Endothelial cell of umbilical vein (primary cell): ENCODE results near the gene FTO. TPM values are rescaled to one million over a fixed set of nuclear protein-coding genes. Genes with fewer than 3 reads are reported as not detected.

Experiments used
- BruUV-seq: library from RNA; stranded (reverse); fragments of 400-500 nt; replicated peaks from 2 replicates; lab custom pipeline; 2021; lab: Mats Ljungman, UMichigan
- CTCF ChIA-PET: fragments of 300-600, 350-600 bp; sonication (Branson Sonifier 250); formaldehyde crosslinking; loops from one replicate; lab custom pipeline; 2021; ENCODE audit warnings: antibody characterized with exemption, inconsistent platforms; lab: Charles Lee
- POLR2A ChIA-PET: fragments of 300-600, 350-600 bp; sonication (Branson Sonifier 250); formaldehyde crosslinking; loops from one replicate; lab custom pipeline; 2021; ENCODE audit warnings: antibody characterized with exemption, inconsistent platforms; lab: Charles Lee
- DNase-seq: peaks from one replicate; pipeline ENCODE4 v3.0.0-alpha.2; 2011; ENCODE audit warnings: low read depth, low spot score
- FAIRE-seq: peaks from 2 replicates; lab custom pipeline; 2011; peaks lifted over from hg19 to GRCh38; lab: Jason Lieb, UNC
- H2AFZ ChIP-seq: 2 replicates; pipeline ENCODE4 v1.6.0; 2012; ENCODE audit warnings: low read depth, low read length, control low read depth, inconsistent platforms
- H3K27ac ChIP-seq: 2 replicates; pipeline ENCODE4 v1.5.1; 2011; ENCODE audit warnings: low read depth, mild to moderate bottlenecking, control low read depth, low read length, moderate library complexity; ENCODE audit not compliant: insufficient read depth
- H3K27me3 ChIP-seq, 2 experiments: 2 replicates each; pipeline versions ENCODE4 v1.6.0 to v1.6.1; 2011; ENCODE audit warnings: low read length in 2 of 2, mixed read lengths in 1 of 2; ENCODE audit not compliant: control insufficient read depth in 2 of 2, insufficient read depth in 2 of 2
- H3K36me3 ChIP-seq, 2 experiments: 2 replicates in 1 of 2; 3 replicates in 1 of 2; pipeline ENCODE4 v1.5.1; 2011; ENCODE audit warnings: low read length in 2 of 2, mild to moderate bottlenecking in 1 of 2, moderate library complexity in 1 of 2; ENCODE audit not compliant: control insufficient read depth in 2 of 2, insufficient read depth in 2 of 2; ENCODE audit errors: extremely low read depth in 1 of 2
- H3K4me1 ChIP-seq: 3 replicates; pipeline ENCODE4 v1.5.1; 2011; ENCODE audit warnings: mild to moderate bottlenecking, low read length; ENCODE audit not compliant: control insufficient read depth, insufficient read depth; ENCODE audit errors: extremely low read depth
- H3K4me2 ChIP-seq: 2 replicates; pipeline ENCODE4 v1.6.1; 2011; ENCODE audit warnings: low read length, control low read depth, mixed read lengths; ENCODE audit not compliant: insufficient read depth
- H3K4me3 ChIP-seq, 3 experiments: fragments of 200-600 bp in 1 of 3; sonication (generic), shearing (Covaris generic) in 1 of 3; replicated peaks in 1 of 3; 2 replicates each; pipeline ENCODE4 v1.5.1; 2011 to 2016; ENCODE audit warnings: control low read depth in 3 of 3, low read length in 3 of 3, mild to moderate bottlenecking in 2 of 3, inconsistent platforms in 1 of 3, low read depth in 1 of 3, moderate library complexity in 1 of 3; ENCODE audit not compliant: insufficient read depth in 1 of 3
- H3K79me2 ChIP-seq: 2 replicates; pipeline ENCODE4 v1.6.0; 2012; ENCODE audit warnings: low read length, inconsistent platforms; ENCODE audit not compliant: control insufficient read depth, insufficient read depth
- H3K9ac ChIP-seq: replicated peaks from 2 replicates; pipeline ENCODE3; 2011; ENCODE audit warnings: low read length, control low read depth; ENCODE audit not compliant: insufficient read depth; ENCODE audit errors: extremely low read depth
- H3K9me1 ChIP-seq: replicated peaks from 3 replicates; pipeline ENCODE4 v1.6.0; 2011; ENCODE audit warnings: mild to moderate bottlenecking, low read length; ENCODE audit not compliant: control insufficient read depth, insufficient read depth; ENCODE audit errors: extremely low read depth
- H3K9me3 ChIP-seq: replicated peaks from 2 replicates; pipeline ENCODE4 v1.5.1; 2012; ENCODE audit warnings: low read length, inconsistent platforms; ENCODE audit not compliant: control insufficient read depth, insufficient read depth
- H4K20me1 ChIP-seq: replicated peaks from 2 replicates; pipeline ENCODE3; 2011; ENCODE audit warnings: mild to moderate bottlenecking, low read length; ENCODE audit not compliant: control insufficient read depth, insufficient read depth; ENCODE audit errors: extremely low read depth
- EZH2 ChIP-seq: IDR thresholded peaks from 2 replicates; pipeline ENCODE4 v1.6.1; 2012; ENCODE audit warnings: borderline replicate concordance, low read depth, mild to moderate bottlenecking, moderate library complexity, low read length, inconsistent platforms; ENCODE audit not compliant: severe bottlenecking
- FOS ChIP-seq: IDR thresholded peaks from 2 replicates; pipeline ENCODE4 v1.6.1; 2011; ENCODE audit warnings: mild to moderate bottlenecking, low read length, moderate library complexity, borderline replicate concordance; ENCODE audit not compliant: insufficient read depth
- GATA2 ChIP-seq: IDR thresholded peaks from 2 replicates; pipeline ENCODE4 v1.7.0; 2011; ENCODE audit warnings: low read depth, mild to moderate bottlenecking, moderate library complexity, mixed read lengths, low read length; ENCODE audit not compliant: insufficient read length, insufficient read depth
- JUN ChIP-seq: IDR thresholded peaks from 2 replicates; pipeline ENCODE4 v1.6.1; 2011; ENCODE audit warnings: borderline replicate concordance, low read depth; ENCODE audit not compliant: insufficient read length, insufficient read depth
- MYC ChIP-seq: IDR thresholded peaks from one replicate; pipeline ENCODE4 v1.6.1; 2011; ENCODE audit warnings: mild to moderate bottlenecking, low read depth, low read length
- POLR2A ChIP-seq: IDR thresholded peaks from 2 replicates; pipeline ENCODE4 v1.6.1; 2012; ENCODE audit warnings: low read depth, mild to moderate bottlenecking, control low read depth, low read length
- POLR2AphosphoS5 ChIP-seq: IDR thresholded peaks from 2 replicates; pipeline ENCODE4 v1.6.1; 2012; ENCODE audit warnings: low read depth, mild to moderate bottlenecking, control low read depth, low read length, moderate library complexity; ENCODE audit not compliant: insufficient read depth
- dilution Hi-C: fragments of 300-500 bp; cut with MboI; formaldehyde crosslinking; loops from one replicate; pipeline ENCODE4 v1.15.0; 2019; ENCODE audit warnings: low sequenced_read_pairs; ENCODE audit not compliant: extremely low pct_ligation_motif_present
- intact Hi-C: fragments of 100-400 bp; cut with micrococcal nuclease; formaldehyde crosslinking; loops from one replicate; pipeline ENCODE4 v1.10.0; 2022
- polyA plus RNA-seq, 4 experiments: library from polyadenylated mRNA; depleted of rRNA in 3 of 4; stranded (reverse) in 3 of 4; unstranded in 1 of 4; fragments of >200 nt; gene quantifications; 2 replicates each; pipeline versions ENCODE4 v1.2.1 to v1.2.3, GENCODE V29; 2011 to 2012; ENCODE audit warnings: missing spikeins in 1 of 4
- total RNA-seq: library from RNA; stranded (reverse); gene quantifications from 2 replicates; pipeline ENCODE4 v1.2.3, GENCODE V29; 2021
- TF ChIP-seq, protein P1 (sequence below), 2 donors: IDR thresholded peaks; 1 replicate in 1 of 2; 2 replicates in 1 of 2; pipeline ENCODE4 v1.5.1; 2011; ENCODE audit warnings: low read length in 2 of 2, mild to moderate bottlenecking in 2 of 2, moderate library complexity in 2 of 2, control low read depth in 1 of 2, inconsistent platforms in 1 of 2, low read depth in 1 of 2; ENCODE audit not compliant: insufficient read depth in 1 of 2; ENCODE audit errors: extremely low read depth in 1 of 2
- TF ChIP-seq, protein P2 (sequence below): IDR thresholded peaks from 2 replicates; pipeline ENCODE4 v1.6.1; 2011; ENCODE audit not compliant: insufficient read depth, insufficient read length

The FTO gene
- total and polyA plus RNA-seq, 2 donors (not counting 3 experiments of a cell fraction or from before 2014, with no cell fraction given) = 48.6 to 87.1 TPM

DNA sequence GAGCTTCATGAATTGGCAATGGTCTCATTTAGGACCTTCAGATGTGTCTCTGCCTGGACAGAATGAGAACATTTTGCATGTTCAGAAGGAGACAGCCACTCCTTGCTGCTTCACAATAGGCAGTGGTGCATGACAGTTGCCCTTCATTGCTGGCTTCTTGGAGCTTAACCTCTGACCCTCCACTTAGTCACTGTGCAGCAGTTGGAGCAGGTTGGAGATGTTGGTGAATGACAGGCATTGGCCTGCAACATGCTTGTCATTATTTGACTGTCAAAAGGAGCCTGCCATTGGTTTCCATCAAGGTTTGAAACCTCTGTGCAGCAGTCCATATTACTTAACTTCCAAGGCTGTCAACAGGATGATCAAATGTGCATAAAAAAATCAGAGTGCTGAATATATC, 22.7 kb downstream of the FTO start:
- no peaks in the 10 kb centered on the region for H3K36me3 ChIP-seq
- dilution Hi-C loops = no loop called here
- H3K4me1 ChIP-seq = no peaks in the 10 kb centered on the region
- no peak overlapping the region for H3K4me2 ChIP-seq
- ChIA-PET CTCF (interaction anchor here (1.2 to 1.4 kb wide), 2 partner anchors 16 to 18 kb away, joined by 3 read pairs; no protein-coding TSS in a partner anchor), POLR2A (no interaction called here)
- no peak overlapping the region for H3K4me3 ChIP-seq
- no peaks in the 10 kb centered on the region for H3K9me1 ChIP-seq
- H3K79me2 ChIP-seq = peaks cover 18% of the 10 kb centered on the region
- intact Hi-C loops = no loop called here
- H3K9me3 ChIP-seq = no peaks in the 10 kb centered on the region
- no peak overlapping the region for H3K27ac ChIP-seq
- no peak overlapping the region for H3K9ac ChIP-seq
- no peaks in the 10 kb centered on the region for H3K27me3 ChIP-seq
- TF ChIP-seq POLR2AphosphoS5 (no peak), JUN (no peak), EZH2 (no peak)
- no peak overlapping the region for H2AFZ ChIP-seq
- no TSS peak for BruUV-seq
- H4K20me1 ChIP-seq = no peaks in the 10 kb centered on the region
- FAIRE-seq (no peak), DNase-seq (no peak)

DNA sequence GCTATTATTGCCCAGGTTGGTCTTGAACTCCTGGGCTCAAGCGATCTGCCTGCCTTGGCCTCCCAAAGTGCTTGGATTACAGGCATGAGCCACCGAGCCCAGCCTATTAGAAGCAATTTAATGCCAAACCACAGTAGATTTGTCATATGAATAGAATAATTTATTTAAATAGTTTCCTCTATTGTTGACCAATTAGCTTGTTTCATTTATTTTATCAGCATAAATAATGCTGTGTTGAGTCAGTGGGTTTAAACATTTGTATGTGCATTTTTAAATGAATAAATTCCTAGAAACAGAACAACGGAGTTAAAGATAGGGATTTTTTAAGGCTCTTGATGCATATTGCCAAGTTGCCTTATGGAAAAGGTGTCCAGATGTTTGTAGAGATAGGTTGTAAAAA, 26.7 kb downstream of the FTO start:
- dilution Hi-C loops (no loop called here), intact Hi-C loops (no loop called here)
- peaks cover 14% of the 10 kb centered on the region for H3K79me2 ChIP-seq
- FAIRE-seq = no peak
- DNase-seq = no peak
- no peak overlapping the region for H3K4me3 ChIP-seq
- BruUV-seq = no TSS peak
- no peak overlapping the region for H3K4me2 ChIP-seq
- no peaks in the 10 kb centered on the region for H3K9me3 ChIP-seq
- POLR2A ChIA-PET = no interaction called here
- H3K27me3 ChIP-seq = no peaks in the 10 kb centered on the region
- no peaks in the 10 kb centered on the region for H3K9me1 ChIP-seq
- no peak overlapping the region for H3K9ac ChIP-seq
- no peaks in the 10 kb centered on the region for H4K20me1 ChIP-seq
- H2AFZ ChIP-seq = no peak overlapping the region
- no peaks in the 10 kb centered on the region for H3K36me3 ChIP-seq
- H3K27ac ChIP-seq = no peak overlapping the region
- CTCF ChIA-PET = interaction anchor here (1.6 kb wide), 1 partner anchor 12 kb away, joined by 14 read pairs; no protein-coding TSS in a partner anchor
- no peaks in the 10 kb centered on the region for H3K4me1 ChIP-seq
- TF ChIP-seq, protein P1, sequence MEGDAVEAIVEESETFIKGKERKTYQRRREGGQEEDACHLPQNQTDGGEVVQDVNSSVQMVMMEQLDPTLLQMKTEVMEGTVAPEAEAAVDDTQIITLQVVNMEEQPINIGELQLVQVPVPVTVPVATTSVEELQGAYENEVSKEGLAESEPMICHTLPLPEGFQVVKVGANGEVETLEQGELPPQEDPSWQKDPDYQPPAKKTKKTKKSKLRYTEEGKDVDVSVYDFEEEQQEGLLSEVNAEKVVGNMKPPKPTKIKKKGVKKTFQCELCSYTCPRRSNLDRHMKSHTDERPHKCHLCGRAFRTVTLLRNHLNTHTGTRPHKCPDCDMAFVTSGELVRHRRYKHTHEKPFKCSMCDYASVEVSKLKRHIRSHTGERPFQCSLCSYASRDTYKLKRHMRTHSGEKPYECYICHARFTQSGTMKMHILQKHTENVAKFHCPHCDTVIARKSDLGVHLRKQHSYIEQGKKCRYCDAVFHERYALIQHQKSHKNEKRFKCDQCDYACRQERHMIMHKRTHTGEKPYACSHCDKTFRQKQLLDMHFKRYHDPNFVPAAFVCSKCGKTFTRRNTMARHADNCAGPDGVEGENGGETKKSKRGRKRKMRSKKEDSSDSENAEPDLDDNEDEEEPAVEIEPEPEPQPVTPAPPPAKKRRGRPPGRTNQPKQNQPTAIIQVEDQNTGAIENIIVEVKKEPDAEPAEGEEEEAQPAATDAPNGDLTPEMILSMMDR (IDR thresholded peaks at IDR 0.05; ENCODE audit: extremely low read depth in 1 of 2, insufficient read depth in 1 of 2, low read depth in 1 of 2, low read length in 2 of 2) = no peak
- no peak for TF ChIP-seq JUN
- no peak for TF ChIP-seq EZH2
- no peak for TF ChIP-seq GATA2
- TF ChIP-seq MYC = no peak
- TF ChIP-seq FOS = no peak
- no peak for TF ChIP-seq POLR2A
- TF ChIP-seq POLR2AphosphoS5 = no peak
- TF ChIP-seq, protein P2, sequence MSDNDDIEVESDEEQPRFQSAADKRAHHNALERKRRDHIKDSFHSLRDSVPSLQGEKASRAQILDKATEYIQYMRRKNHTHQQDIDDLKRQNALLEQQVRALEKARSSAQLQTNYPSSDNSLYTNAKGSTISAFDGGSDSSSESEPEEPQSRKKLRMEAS = no peak
